Subcutaneous abdominal adipose tissue (tissue), 5 donors: ENCODE results near the gene TMED3.

Source experiments
- H3K27ac ChIP-seq: one replicate; pipeline ENCODE4 v1.7.0; 2013; ENCODE audit warnings: low read depth, mild to moderate bottlenecking, inconsistent platforms, low read length, moderate library complexity
- H3K27me3 ChIP-seq, 5 donors: one replicate each; pipeline ENCODE4 v1.7.0; 2013; ENCODE audit warnings: low read length in 5 of 5, inconsistent platforms in 1 of 5; ENCODE audit not compliant: control insufficient read depth in 5 of 5, insufficient read depth in 4 of 5
- H3K36me3 ChIP-seq, 5 donors: one replicate each; pipeline ENCODE4 v1.7.0; 2013; ENCODE audit warnings: low read length in 5 of 5; ENCODE audit not compliant: control insufficient read depth in 5 of 5, insufficient read depth in 5 of 5
- H3K4me1 ChIP-seq, 5 donors: one replicate each; pipeline ENCODE4 v1.7.0; 2013; ENCODE audit warnings: low read length in 5 of 5, mild to moderate bottlenecking in 3 of 5, moderate library complexity in 1 of 5; ENCODE audit not compliant: control insufficient read depth in 5 of 5, insufficient read depth in 5 of 5
- H3K4me3 ChIP-seq, 5 donors: one replicate each; pipeline ENCODE4 v1.7.0; 2013; ENCODE audit warnings: low read length in 5 of 5, low read depth in 1 of 5
- H3K9ac ChIP-seq, 5 donors: one replicate each; pipeline ENCODE4 v1.7.0; 2013; ENCODE audit warnings: low read length in 5 of 5, mild to moderate bottlenecking in 4 of 5, moderate library complexity in 3 of 5
- H3K9me3 ChIP-seq, 5 donors: one replicate each; pipeline ENCODE4 v1.7.0; 2013; ENCODE audit warnings: low read length in 5 of 5; ENCODE audit not compliant: control insufficient read depth in 5 of 5
- donor health status: healthy.
- donor health status: healthy.
- donor health status: healthy.
- donor health status: healthy.
- donor health status: healthy.

TMED3 gene

GRCh38 chr15:79340315-79340602 lies 29.3 kb downstream of the TMED3 start:
- Histone ChIP-seq H3K27ac (no peak overlapping the region), H3K4me1 (no peaks in the 10 kb centered on the region), H3K36me3 (no peaks in the 10 kb centered on the region), H3K27me3 (no peaks in the 10 kb centered on the region), H3K9ac (no peak overlapping the region), H3K9me3 (no peaks in the 10 kb centered on the region), H3K4me3 (no peak overlapping the region)

GRCh38 chr15:79341396-79341795 lies 30.5 kb downstream of the TMED3 start:
- no peaks in the 10 kb centered on the region for H3K9me3 ChIP-seq
- H3K4me3 ChIP-seq = no peak overlapping the region
- H3K27me3 ChIP-seq = no peaks in the 10 kb centered on the region

GRCh38 chr15:79349525-79349924 lies 38.6 kb downstream of the TMED3 start:
- Histone ChIP-seq H3K36me3 (no peaks in the 10 kb centered on the region), H3K9ac (no peak overlapping the region), H3K4me1 (no peaks in the 10 kb centered on the region), H3K27me3 (no peaks in the 10 kb centered on the region), H3K9me3 (no peaks in the 10 kb centered on the region), H3K27ac (no peak overlapping the region), H3K4me3 (no peak overlapping the region)

More at GRCh38 chr15:79341396-79341795, 30.5 kb downstream of the TMED3 start:
- Histone ChIP-seq H3K36me3 (no peaks in the 10 kb centered on the region), H3K9ac (no peak overlapping the region), H3K27ac (no peak overlapping the region), H3K4me1 (no peaks in the 10 kb centered on the region)

GRCh38 chr15:79352206-79352605 lies 41.3 kb downstream of the TMED3 start:
- Histone ChIP-seq H3K9ac (no peak overlapping the region), H3K27ac (no peak overlapping the region), H3K27me3 (no peaks in the 10 kb centered on the region), H3K4me3 (no peak overlapping the region), H3K9me3 (no peaks in the 10 kb centered on the region), H3K4me1 (no peaks in the 10 kb centered on the region), H3K36me3 (no peaks in the 10 kb centered on the region)

GRCh38 chr15:79357566-79357965 lies 46.7 kb downstream of the TMED3 start:
- no peaks in the 10 kb centered on the region for H3K27me3 ChIP-seq
- H3K27ac ChIP-seq = no peak overlapping the region
- H3K4me3 ChIP-seq = no peak overlapping the region
- no peaks in the 10 kb centered on the region for H3K9me3 ChIP-seq
- no peak overlapping the region for H3K9ac ChIP-seq
- no peaks in the 10 kb centered on the region for H3K36me3 ChIP-seq
- no peaks in the 10 kb centered on the region for H3K4me1 ChIP-seq

GRCh38 chr15:79358069-79358468 lies 47.2 kb downstream of the TMED3 start:
- H3K27ac ChIP-seq = no peak overlapping the region

GRCh38 chr15:79364571-79365240 lies 53.8 kb downstream of the TMED3 start:
- H3K36me3 ChIP-seq = no peaks in the 10 kb centered on the region
- no peak overlapping the region for H3K9ac ChIP-seq
- no peak overlapping the region for H3K4me3 ChIP-seq
- no peaks in the 10 kb centered on the region for H3K27me3 ChIP-seq
- no peaks in the 10 kb centered on the region for H3K9me3 ChIP-seq
- no peak overlapping the region for H3K27ac ChIP-seq
- H3K4me1 ChIP-seq = no peaks in the 10 kb centered on the region

More at GRCh38 chr15:79358069-79358468, 47.2 kb downstream of the TMED3 start:
- Histone ChIP-seq H3K9ac (no peak overlapping the region), H3K9me3 (no peaks in the 10 kb centered on the region), H3K4me3 (no peak overlapping the region), H3K36me3 (no peaks in the 10 kb centered on the region), H3K27me3 (no peaks in the 10 kb centered on the region), H3K4me1 (no peaks in the 10 kb centered on the region)

GRCh38 chr15:79365765-79366164 lies 54.9 kb downstream of the TMED3 start:
- Histone ChIP-seq H3K4me3 (no peak overlapping the region), H3K9me3 (no peaks in the 10 kb centered on the region)

GRCh38 chr15:79366691-79367090 lies 55.8 kb downstream of the TMED3 start:
- Histone ChIP-seq H3K4me1 (no peaks in the 10 kb centered on the region), H3K9ac (no peak overlapping the region), H3K36me3 (no peaks in the 10 kb centered on the region), H3K4me3 (no peak overlapping the region), H3K9me3 (no peaks in the 10 kb centered on the region), H3K27ac (no peak overlapping the region), H3K27me3 (no peaks in the 10 kb centered on the region)

More at GRCh38 chr15:79365765-79366164, 54.9 kb downstream of the TMED3 start:
- H3K36me3 ChIP-seq = no peaks in the 10 kb centered on the region
- no peaks in the 10 kb centered on the region for H3K4me1 ChIP-seq
- H3K9ac ChIP-seq = no peak overlapping the region
- no peaks in the 10 kb centered on the region for H3K27me3 ChIP-seq
- no peak overlapping the region for H3K27ac ChIP-seq

GRCh38 chr15:79370716-79371115 lies 59.8 kb downstream of the TMED3 start:
- Histone ChIP-seq H3K9ac (no peak overlapping the region), H3K9me3 (no peaks in the 10 kb centered on the region), H3K27ac (no peak overlapping the region), H3K4me3 (no peak overlapping the region), H3K36me3 (no peaks in the 10 kb centered on the region), H3K27me3 (no peaks in the 10 kb centered on the region), H3K4me1 (no peaks in the 10 kb centered on the region)

- no peaks in the 10 kb centered on the region for H3K4me1 ChIP-seq
- no peaks in the 10 kb centered on the region for H3K9me3 ChIP-seq
- no peak overlapping the region for H3K9ac ChIP-seq
- H3K36me3 ChIP-seq = no peaks in the 10 kb centered on the region
- no peak overlapping the region for H3K27ac ChIP-seq
- H3K27me3 ChIP-seq = no peaks in the 10 kb centered on the region
- no peak overlapping the region for H3K4me3 ChIP-seq
Observed at GRCh38 chr15:79371591-79371990, 60.7 kb downstream of the TMED3 start.
